HL-60 (cell line): Measurements from ENCODE around the gene RPRML.

Experiments
- CTCF ChIP-seq: IDR thresholded peaks from one replicate; pipeline ENCODE4 v1.5.1; 2011; ENCODE audit warnings: low read length, control low read depth, inconsistent platforms; ENCODE audit not compliant: insufficient read depth
- GABPA ChIP-seq: IDR thresholded peaks from 2 replicates; pipeline ENCODE4 v1.6.1; 2012; ENCODE audit warnings: low read depth
- POLR2AphosphoS5 ChIP-seq: IDR thresholded peaks from 2 replicates; pipeline ENCODE4 v1.6.1; 2012; ENCODE audit warnings: low read depth
- SPI1 ChIP-seq: IDR thresholded peaks from 2 replicates; pipeline ENCODE4 v1.6.1; 2012; ENCODE audit warnings: low read depth, mild to moderate bottlenecking, borderline replicate concordance

- TF ChIP-seq CTCF (no peak), POLR2AphosphoS5 (no peak), GABPA (no peak), SPI1 (no peak)
Measured at GRCh38 chr17:46975287-46975686, 3.8 kb downstream of the RPRML start.
